HG02870 (cell line): ENCODE measurements around the gene HOXA13.

ENCODE experiments used
- ATAC-seq: cut with Tn5 transposase; IDR thresholded peaks from one replicate; pipeline ENCODE4 v1.9.1; 2021; ENCODE audit warnings: mild to moderate bottlenecking, moderate library complexity; ENCODE audit not compliant: unreplicated experiment

The HOXA13 gene

GRCh38 chr7:27237735-27238334 is 37.9 kb upstream of the HOXA13 start:
- no peak for ATAC-seq

GRCh38 chr7:27235387-27236311 is 35.8 kb upstream of the HOXA13 start:
- ATAC-seq: no peak

- ATAC-seq: no peak
Observed at GRCh38 chr7:27229448-27229847, 29.6 kb upstream of the HOXA13 start.

GRCh38 chr7:27224983-27225934 is 25.4 kb upstream of the HOXA13 start:
- no peak for ATAC-seq

- no peak for ATAC-seq
Observed at GRCh38 chr7:27223941-27224575, 24.2 kb upstream of the HOXA13 start.

GRCh38 chr7:27221201-27221797 is 21.4 kb upstream of the HOXA13 start:
- ATAC-seq: no peak

GRCh38 chr7:27220440-27220955 is 20.6 kb upstream of the HOXA13 start:
- no peak for ATAC-seq

GRCh38 chr7:27219821-27220220 is 19.9 kb upstream of the HOXA13 start:
- ATAC-seq: no peak

- no peak for ATAC-seq
Observed at GRCh38 chr7:27217951-27218350, 18.1 kb upstream of the HOXA13 start.

GRCh38 chr7:27215356-27215755 is 15.5 kb upstream of the HOXA13 start:
- ATAC-seq: no peak

- no peak for ATAC-seq
Observed at GRCh38 chr7:27214239-27214950, 14.5 kb upstream of the HOXA13 start.

GRCh38 chr7:27213433-27214238 is 13.7 kb upstream of the HOXA13 start:
- ATAC-seq: no peak

- ATAC-seq: no peak
Observed at GRCh38 chr7:27212497-27213432, 12.9 kb upstream of the HOXA13 start.

- no peak for ATAC-seq
Observed at GRCh38 chr7:27211764-27212204, 11.9 kb upstream of the HOXA13 start.

GRCh38 chr7:27211084-27211446 is 11.2 kb upstream of the HOXA13 start:
- no peak for ATAC-seq

- no peak for ATAC-seq
Observed at GRCh38 chr7:27210441-27211083, 10.7 kb upstream of the HOXA13 start.

GRCh38 chr7:27209933-27210440 is 10.1 kb upstream of the HOXA13 start:
- ATAC-seq: no peak
